Measurements from ENCODE around the gene MOB1B.
"Not testable (repeated sequence)": the region's sequence is repeated elsewhere in the genome, so short reads cannot be mapped to it uniquely, and the experiment has no call there.

Gene MOB1B

GRCh38 chr4:71009086-71009485 lies 106.9 kb downstream of the MOB1B start:
- DNase-seq (ENCODE audit: low read depth), result no peak

GRCh38 chr4:71009890-71010588 lies 107.9 kb downstream of the MOB1B start:
- no peak for DNase-seq (ENCODE audit: low read depth)

- no peak for DNase-seq (ENCODE audit: low read depth)
These were observed 109.3 kb downstream of the MOB1B start for GRCh38 chr4:71011451-71011850.

- DNase-seq (ENCODE audit: low read depth), result not testable (repeated sequence)
These were observed 115.2 kb downstream of the MOB1B start for GRCh38 chr4:71017391-71017790.

GRCh38 chr4:71020611-71021010 lies 118.4 kb downstream of the MOB1B start:
- no peak for DNase-seq (ENCODE audit: low read depth)

GRCh38 chr4:71025654-71026053 lies 123.5 kb downstream of the MOB1B start:
- no peak for DNase-seq (ENCODE audit: low read depth)

GRCh38 chr4:71026086-71026485 lies 123.9 kb downstream of the MOB1B start:
- DNase-seq (ENCODE audit: low read depth), result no peak

- DNase-seq (ENCODE audit: low read depth), result no peak
These were observed 125.4 kb downstream of the MOB1B start for GRCh38 chr4:71027611-71028010.

- no peak for DNase-seq (ENCODE audit: low read depth)
These were observed 127.3 kb downstream of the MOB1B start for GRCh38 chr4:71029504-71029903.

GRCh38 chr4:71032106-71032505 lies 129.9 kb downstream of the MOB1B start:
- DNase-seq (ENCODE audit: low read depth), result not testable (repeated sequence)

Measured in activated T-cell treated with anti-CD3 and anti-CD28 coated beads for 48 hours (primary cell).